ENCODE measurements around the gene FOXK2.

The FOXK2 gene

DNA sequence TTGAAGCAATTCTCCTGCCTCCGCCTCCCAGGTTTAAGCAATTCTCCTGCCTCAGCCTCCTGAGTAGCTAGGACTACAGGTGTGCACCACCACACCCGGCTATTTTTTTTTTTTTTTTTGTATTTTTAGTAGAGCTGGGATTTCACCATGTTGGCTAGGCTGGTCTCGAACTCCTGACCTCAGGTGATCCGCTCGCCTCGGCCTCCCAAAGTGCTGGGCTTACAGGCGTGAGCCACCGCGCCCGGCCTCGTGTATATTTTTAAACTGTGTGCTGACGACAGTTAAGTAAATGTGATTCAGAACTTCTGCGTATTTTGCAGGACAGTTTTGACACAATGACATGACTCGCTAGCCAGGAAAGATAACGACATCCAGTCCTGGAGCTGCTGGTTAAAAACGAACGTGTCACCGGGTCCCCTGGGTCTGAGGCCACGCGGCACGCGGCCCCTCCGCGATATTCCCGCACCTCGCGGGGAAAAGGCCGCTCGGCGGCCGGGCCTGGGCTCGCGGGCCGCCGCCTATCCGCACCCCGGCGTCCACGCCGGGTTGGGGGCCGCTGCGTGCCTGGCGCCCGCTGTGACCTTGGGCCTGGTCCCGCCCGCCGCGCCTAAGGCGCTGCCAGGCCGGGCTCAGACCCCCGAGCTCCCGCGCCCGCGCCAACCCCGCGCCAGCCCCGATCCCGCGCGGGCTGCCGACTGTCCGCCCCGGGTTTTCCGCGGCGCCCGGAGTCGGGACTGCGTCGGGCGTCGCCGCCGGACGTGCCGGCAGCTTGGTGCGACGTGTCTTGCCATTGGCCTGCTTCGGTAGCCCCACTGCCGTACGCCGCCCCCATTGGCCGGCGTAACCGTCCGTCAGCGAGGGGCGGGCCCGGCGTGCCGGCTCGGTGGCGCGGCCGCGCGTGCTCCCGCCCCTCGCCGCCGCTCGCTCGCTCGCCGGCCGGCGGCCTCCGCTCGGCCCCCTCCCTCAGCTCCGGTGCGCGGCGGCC is at the start of gene FOXK2:
FOXK2 (plus strand) TSS at position 907 of the 985 bp plus-strand sequence. CDS start 157 bp downstream, outside the sequence.
- DNase-seq, result peak; percentile 87

DNA sequence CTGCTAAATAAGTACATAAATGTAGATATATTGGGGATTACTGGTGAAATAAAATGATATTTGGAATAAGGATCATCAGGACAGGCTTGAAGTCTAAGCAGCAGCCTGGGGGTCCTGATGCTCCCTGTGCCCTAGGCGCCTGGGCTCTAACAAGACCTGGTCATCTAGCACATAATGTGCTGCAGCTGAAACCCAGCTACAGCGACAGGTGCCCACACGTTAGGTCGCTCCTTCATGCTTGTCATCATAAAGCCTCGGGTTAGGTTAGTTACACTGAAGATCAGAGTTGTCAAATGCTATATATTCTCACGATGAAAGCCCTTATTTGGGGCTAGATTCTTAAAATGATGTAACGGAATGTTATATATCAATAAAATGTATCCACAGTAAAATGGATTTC is 49.5 kb upstream of the FOXK2 start:
- DNase-seq, result no peak

DNA sequence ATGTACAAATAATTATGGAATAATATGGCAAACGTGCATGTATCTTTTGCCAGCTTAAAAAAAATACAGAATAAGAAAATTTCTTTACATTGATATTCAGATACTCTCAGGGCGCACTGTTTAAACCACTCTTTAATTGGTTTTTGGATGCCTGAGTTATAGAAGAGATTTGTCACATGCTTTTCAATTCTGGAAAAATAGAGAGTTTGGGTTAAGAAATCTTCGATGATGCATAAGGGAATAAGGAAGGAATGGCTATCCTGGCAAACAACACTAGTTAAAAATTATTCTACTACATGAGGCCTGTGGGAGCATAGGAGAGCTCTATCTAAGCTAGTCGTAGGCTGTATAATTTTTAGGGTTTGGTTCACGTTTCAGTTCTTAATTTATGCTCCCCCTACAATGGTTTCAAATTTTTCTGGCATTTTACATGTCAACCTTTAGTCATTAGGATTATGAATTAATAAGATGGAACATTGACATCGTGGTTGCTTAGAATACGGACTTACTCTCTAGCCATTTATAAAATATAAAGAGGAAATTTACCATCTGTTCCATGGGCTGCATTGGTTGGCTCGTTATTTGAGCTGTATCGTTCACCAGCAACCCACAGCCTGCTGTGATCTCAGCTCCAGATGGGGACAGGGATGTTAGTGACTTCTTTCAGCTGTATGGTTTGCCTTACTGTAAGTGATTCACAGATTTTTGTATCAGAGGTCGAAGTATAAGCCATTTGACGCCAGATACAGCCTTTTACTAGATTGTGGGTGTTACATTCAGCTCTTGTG is 45.1 kb upstream of the FOXK2 start:
- DNase-seq, result no peak

DNA sequence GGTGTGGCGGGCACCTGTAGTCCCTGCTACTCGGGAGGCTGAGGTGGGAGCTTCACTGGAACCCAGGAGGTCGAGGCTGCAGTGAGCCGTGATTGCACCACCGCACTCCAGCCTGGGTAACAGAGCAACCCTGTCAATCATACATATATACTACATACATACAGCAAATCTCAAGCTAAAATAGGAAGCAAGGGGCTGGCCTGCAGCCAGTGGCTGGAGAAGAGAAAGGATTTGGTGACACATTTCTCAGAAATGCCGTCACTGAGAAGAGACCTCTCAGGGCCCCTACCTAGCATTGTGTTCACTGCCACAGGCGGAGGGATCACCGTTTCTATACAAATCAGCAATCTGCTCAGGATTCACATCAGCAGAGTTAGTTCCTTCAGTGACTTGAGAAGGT is 44.1 kb upstream of the FOXK2 start:
- DNase-seq, result no peak

DNA sequence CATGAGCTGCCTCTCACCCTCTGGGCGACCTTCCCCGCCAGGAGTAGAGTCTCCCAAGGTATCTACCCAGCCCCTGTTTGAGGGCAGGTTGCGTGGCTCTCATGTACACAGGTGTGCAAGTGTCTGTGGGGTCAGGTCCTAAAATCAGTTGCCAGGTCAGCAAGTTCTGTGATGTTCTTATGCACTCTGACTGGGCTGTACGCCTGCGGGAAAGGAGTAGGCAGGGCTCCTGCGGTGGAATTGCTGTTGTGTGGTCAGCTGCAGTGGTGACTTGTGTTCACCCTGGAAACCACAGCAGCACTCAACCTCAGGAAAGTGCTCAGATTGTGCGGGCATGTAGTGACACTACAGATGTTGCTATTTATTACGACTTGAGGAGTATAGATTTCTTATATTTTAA is 41.6 kb upstream of the FOXK2 start:
- DNase-seq, result no peak

DNA sequence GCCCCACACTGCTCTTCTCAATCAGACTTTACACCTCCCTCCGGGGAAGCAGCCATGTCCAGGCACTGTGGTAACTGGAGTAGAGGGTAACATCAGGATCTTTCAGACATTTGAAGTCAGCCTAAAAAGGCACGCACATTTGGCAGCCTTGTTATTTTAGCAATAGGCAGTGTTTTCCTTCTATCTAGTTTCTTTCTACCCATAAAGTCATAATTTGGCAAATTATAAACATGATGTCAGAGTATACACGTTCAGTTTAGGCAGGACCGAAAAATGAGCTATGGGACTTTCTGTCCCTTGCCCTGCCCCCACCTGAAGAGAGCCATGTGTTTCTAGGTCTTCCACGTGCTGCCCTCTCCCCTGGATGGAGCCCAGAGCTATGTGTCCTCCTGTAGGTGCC is 39.9 kb upstream of the FOXK2 start:
- no peak for DNase-seq

GRCh38 chr17:82480318-82480717 is 39.2 kb upstream of the FOXK2 start:
- DNase-seq, result no peak

GRCh38 chr17:82483204-82483660 is 36.3 kb upstream of the FOXK2 start:
- no peak for DNase-seq

- DNase-seq, result no peak
These were observed 35.7 kb upstream of the FOXK2 start for GRCh38 chr17:82483836-82484235.

GRCh38 chr17:82486231-82487094 is 33.1 kb upstream of the FOXK2 start:
- DNase-seq, result no peak

DNA sequence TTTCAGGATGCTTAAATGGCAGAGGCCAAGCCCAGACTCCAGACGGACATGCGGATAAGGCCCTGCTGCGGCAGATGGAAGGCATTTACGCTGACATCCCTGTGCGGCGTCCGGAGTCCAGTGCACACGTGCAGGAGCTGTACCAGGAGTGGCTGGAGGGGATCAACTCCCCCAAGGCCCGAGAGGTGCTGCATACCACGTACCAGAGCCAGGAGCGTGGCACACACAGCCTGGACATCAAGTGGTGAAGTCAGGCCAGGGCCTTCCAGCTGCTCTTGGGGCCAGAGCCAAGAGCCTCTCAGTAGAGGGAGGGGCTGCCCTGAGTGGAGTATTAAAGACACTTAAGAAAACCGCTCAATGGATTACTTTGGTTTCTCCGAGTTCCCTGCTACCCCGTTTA is 31.6 kb upstream of the FOXK2 start:
- no peak for DNase-seq

- no peak for DNase-seq
These were observed 30.4 kb upstream of the FOXK2 start for GRCh38 chr17:82489117-82489516.

DNA sequence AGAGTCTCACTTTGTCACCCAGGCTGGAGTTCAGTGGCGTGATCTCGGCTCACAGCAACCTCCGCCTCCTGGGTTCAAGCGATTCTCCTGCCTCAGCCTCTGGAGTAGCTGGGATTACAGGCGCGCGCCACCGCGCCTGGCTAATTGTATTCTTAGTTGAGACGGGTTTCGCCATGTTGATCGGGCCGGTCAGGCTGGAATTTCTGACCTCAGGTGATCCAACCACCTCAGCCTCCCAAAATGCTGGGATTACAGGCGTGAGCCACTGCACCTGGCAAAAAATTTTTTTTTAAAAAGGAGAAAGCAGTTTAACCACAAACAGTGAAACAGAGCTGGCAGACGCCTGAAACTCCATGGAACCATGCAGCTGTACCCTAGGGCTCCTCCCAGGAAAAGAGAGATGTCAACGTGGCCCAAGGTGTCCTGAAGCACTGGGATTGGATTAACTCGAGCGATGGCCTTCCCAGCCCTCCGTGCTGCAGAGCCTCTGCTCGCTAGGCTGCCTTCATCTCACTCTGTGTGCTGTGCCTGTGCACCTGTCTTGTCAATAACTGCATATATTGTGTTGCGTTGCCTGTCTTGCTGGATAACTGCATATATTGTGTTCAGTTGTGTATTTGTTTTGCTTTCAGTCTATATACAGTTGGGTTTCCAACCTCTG is 29.6 kb upstream of the FOXK2 start:
- DNase-seq, result no peak

DNA sequence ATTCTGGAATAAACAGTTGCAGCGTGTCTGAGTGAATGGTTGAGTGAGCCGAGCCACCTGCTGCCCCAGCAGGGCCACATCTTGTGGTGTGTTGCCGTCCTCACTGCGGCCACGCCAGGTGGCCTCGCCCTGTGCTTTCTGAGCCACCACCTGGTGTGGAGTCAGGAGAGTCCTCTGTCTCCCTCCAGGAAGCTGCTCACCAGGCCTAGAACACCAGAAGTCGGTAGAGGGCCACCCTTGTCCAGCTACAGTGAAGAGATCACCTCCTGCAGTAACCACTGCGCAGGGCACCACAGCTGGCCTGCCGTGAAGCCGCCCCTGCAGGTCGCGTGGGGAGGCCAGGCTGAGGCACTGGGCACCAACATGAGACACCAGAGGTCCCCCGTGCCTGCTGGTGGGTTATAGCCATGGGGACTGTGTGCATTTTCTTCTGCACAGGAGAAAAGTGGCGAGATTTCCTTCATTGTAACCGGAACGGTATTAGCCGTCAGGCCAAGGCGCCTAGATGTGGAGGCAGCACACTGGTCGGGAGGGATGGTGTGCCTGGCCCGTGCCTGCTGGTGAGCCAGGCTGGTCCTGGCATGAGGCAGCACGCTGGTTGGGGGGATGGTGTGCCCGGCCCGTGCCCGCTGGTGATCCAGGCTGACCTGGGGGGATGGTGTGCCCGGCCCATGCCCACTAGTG is 28.9 kb upstream of the FOXK2 start:
- DNase-seq, result no peak

- no peak for DNase-seq
These were observed 28.4 kb upstream of the FOXK2 start for GRCh38 chr17:82491196-82491530.

DNA sequence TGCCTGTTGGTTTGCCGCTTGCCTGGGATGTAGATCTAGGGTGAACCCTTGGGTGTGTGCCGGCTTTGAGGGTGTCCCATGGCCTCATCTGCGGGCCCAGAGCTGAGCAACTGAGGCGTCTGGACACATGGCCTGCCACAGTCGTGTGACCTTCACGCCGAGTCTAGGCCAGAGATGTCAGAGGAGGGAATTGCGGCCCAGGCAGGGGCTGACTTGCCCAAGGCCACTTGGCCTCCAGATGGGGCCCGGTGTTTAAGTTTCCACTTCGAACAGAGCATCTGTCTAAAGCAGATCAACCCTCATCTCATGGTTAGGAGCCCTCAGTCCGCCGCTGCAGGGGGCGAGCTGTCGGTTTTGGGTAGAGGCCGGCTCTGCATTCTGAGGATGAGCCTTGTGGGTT is 28.0 kb upstream of the FOXK2 start:
- no peak for DNase-seq

GRCh38 chr17:82492643-82493225 is 26.8 kb upstream of the FOXK2 start:
- no peak for DNase-seq

DNA sequence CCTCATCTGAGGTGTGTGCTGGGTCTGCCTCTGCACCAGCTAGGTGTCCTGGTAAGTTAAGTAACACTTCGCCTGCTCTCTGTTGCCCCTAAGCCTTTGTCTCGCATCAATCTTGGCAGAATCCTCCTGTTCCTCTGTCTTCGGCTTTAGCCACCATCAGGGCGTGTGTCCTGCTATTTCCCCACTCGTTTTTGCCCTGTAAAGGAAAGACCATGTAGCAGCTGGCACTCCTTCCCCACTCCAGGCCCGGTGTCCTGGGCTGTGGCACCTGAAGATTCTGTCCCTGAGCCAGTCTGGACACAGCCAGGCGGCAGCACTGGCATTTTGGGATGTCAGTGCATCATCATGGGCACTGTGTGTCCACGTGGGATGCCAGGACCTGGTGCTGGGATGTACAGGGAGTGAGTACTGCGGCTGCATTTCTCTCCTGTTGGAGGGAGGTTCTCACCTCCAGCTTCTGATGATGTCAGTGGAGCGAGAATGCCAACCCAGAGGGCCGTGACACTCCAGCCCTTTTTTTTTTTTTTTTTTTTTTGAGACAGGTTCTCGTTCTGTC is 26.2 kb upstream of the FOXK2 start:
- no peak for DNase-seq

GRCh38 chr17:82494236-82495055 is 25.1 kb upstream of the FOXK2 start:
- DNase-seq, result peak; percentile 85

All from KG1 (cell line).